A549 (cell line): ENCODE measurements around the gene TJP2.

ENCODE experiments used
- BHLHE40 ChIP-seq: IDR thresholded peaks from 2 replicates; pipeline ENCODE4 v1.6.1; 2012; ENCODE audit warnings: low read depth, low read length, inconsistent platforms
- EHMT2 ChIP-seq: fragments of 200-600 bp; sonication (generic); IDR thresholded peaks from 2 replicates; pipeline ENCODE4 v1.6.1; 2016; ENCODE audit warnings: antibody characterized with exemption, low read depth, mild to moderate bottlenecking, moderate library complexity
- EP300 ChIP-seq, 2 experiments: fragments of >200 bp; sonication (Bioruptor Twin); formaldehyde crosslinking; IDR thresholded peaks; 2 replicates in 1 of 2; 3 replicates in 1 of 2; pipeline ENCODE4 v1.6.1; 2016 to 2017
- HDAC2 ChIP-seq: fragments of 200-600 bp; sonication (generic); IDR thresholded peaks from 2 replicates; pipeline ENCODE4 v1.6.1; 2016
- HEYL ChIP-seq: fragments of 250-450 bp; sonication (Bioruptor Pico); IDR thresholded peaks from 2 replicates; pipeline ENCODE4 v1.8.0; 2021; ENCODE audit warnings: mild to moderate bottlenecking, moderate library complexity
- HOXA7 ChIP-seq: fragments of 250-450 bp; sonication (Bioruptor Pico); IDR thresholded peaks from 2 replicates; pipeline ENCODE4 v1.5.0; 2020; ENCODE audit warnings: mild to moderate bottlenecking, moderate library complexity
- HOXB13 ChIP-seq: fragments of 250-450 bp; sonication (Bioruptor Pico); IDR thresholded peaks from 2 replicates; pipeline ENCODE4 v1.5.0; 2020; ENCODE audit warnings: low read depth, mild to moderate bottlenecking, moderate library complexity
- MAZ ChIP-seq: fragments of 150-350 bp; IDR thresholded peaks from 2 replicates; pipeline ENCODE4 v1.6.1; 2014; ENCODE audit warnings: antibody characterized with exemption, low read depth, low read length, borderline replicate concordance
- MYC ChIP-seq: IDR thresholded peaks from 2 replicates; pipeline ENCODE4 v1.6.1; 2012; ENCODE audit warnings: mild to moderate bottlenecking, inconsistent platforms, low read length, improper control_type of control experiment, borderline replicate concordance
- TF ChIP-seq, protein P1 (sequence below): fragments of 200-600 bp; sonication (generic); IDR thresholded peaks from 2 replicates; pipeline ENCODE4 v1.6.1; 2016; ENCODE audit warnings: antibody characterized with exemption, mild to moderate bottlenecking, moderate library complexity
- TF ChIP-seq, protein P2 (sequence below): fragments of 450-650 bp; IDR thresholded peaks from 2 replicates; pipeline ENCODE4 v1.6.1; 2014; ENCODE audit warnings: antibody characterized with exemption

DNA sequence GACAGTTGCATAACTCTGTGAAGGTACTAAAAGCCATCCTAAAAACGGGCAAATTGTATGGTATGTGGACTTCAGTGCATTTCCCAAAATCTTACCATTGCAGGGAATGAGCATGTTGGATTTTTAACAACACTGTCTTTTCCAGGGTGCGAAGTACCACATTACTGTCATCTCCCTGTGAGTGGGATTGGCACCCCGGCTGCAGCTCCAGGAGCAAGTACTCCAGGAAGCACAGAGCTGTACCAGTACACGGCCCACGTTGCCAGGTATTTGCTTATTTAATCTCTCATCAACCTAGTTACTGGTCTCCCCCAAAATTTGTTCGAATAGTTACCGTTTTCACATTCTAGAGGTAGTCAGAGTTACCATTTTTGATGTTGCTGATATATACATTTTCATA is 22.6 kb upstream of the TJP2 start:
- no peak for TF ChIP-seq EHMT2
- TF ChIP-seq, protein P1, sequence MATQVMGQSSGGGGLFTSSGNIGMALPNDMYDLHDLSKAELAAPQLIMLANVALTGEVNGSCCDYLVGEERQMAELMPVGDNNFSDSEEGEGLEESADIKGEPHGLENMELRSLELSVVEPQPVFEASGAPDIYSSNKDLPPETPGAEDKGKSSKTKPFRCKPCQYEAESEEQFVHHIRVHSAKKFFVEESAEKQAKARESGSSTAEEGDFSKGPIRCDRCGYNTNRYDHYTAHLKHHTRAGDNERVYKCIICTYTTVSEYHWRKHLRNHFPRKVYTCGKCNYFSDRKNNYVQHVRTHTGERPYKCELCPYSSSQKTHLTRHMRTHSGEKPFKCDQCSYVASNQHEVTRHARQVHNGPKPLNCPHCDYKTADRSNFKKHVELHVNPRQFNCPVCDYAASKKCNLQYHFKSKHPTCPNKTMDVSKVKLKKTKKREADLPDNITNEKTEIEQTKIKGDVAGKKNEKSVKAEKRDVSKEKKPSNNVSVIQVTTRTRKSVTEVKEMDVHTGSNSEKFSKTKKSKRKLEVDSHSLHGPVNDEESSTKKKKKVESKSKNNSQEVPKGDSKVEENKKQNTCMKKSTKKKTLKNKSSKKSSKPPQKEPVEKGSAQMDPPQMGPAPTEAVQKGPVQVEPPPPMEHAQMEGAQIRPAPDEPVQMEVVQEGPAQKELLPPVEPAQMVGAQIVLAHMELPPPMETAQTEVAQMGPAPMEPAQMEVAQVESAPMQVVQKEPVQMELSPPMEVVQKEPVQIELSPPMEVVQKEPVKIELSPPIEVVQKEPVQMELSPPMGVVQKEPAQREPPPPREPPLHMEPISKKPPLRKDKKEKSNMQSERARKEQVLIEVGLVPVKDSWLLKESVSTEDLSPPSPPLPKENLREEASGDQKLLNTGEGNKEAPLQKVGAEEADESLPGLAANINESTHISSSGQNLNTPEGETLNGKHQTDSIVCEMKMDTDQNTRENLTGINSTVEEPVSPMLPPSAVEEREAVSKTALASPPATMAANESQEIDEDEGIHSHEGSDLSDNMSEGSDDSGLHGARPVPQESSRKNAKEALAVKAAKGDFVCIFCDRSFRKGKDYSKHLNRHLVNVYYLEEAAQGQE: no peak
- no peak for TF ChIP-seq BHLHE40
- TF ChIP-seq HOXA7 (CRISPR knock-in tag): no peak
- TF ChIP-seq MAZ: no peak
- TF ChIP-seq EP300 (IDR thresholded peaks at IDR 0.05): no peak
- no peak for TF ChIP-seq MYC
- TF ChIP-seq HEYL: no peak
- no peak for TF ChIP-seq HOXB13 (CRISPR knock-in tag)
- TF ChIP-seq HDAC2: no peak
- TF ChIP-seq, protein P2, sequence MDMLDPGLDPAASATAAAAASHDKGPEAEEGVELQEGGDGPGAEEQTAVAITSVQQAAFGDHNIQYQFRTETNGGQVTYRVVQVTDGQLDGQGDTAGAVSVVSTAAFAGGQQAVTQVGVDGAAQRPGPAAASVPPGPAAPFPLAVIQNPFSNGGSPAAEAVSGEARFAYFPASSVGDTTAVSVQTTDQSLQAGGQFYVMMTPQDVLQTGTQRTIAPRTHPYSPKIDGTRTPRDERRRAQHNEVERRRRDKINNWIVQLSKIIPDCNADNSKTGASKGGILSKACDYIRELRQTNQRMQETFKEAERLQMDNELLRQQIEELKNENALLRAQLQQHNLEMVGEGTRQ: no peak
